ENCODE measurements around the gene RNU6-8. TPM values are rescaled to one million over a fixed set of nuclear protein-coding genes. Genes with fewer than 3 reads are reported as not detected.

Gene RNU6-8
- total RNA-seq, 1 experiment from 2014 or later: not detected

DNA sequence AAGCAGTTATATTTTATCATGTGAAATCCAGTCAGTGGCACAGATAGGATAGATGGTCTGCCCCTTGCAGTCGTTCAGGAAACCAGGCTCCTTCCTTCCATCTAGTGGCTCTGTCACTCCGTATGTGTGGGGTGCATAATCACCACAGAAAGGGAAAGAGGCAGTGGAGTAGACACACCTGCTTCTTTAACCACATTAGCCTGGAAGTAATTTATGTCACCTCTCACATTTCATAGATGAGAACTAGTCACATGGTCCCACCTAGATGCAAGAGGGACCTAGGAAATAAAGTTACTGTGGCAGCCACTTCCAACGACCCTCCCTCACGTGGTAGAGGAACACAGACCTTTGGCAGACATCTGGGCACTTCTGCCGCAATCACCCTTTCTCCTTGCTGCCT lies 14.2 kb upstream of the RNU6-8 start:
- Histone ChIP-seq H2AFZ (ENCODE audit: low read length) (no peak overlapping the region), H2BK15ac (ENCODE audit: low read depth, low read length) (no peak overlapping the region), H3K14ac (ENCODE audit: insufficient read depth, low read length) (no peak overlapping the region), H3K23ac (ENCODE audit: insufficient read length, low read depth, low read length) (no peak overlapping the region), H2BK5ac (ENCODE audit: insufficient read length, low read length) (no peak overlapping the region), H4K91ac (ENCODE audit: insufficient read length, low read depth, low read length) (no peak overlapping the region), H3K9me3 (ENCODE audit: control insufficient read depth, low read depth, low read length) (no peaks in the 10 kb centered on the region), H3K27me3 (ENCODE audit: insufficient read depth, low read length) (no peaks in the 10 kb centered on the region), H3K56ac (ENCODE audit: insufficient read length, low read depth, low read length) (no peak overlapping the region), H4K5ac (ENCODE audit: insufficient read length, low read depth, low read length) (no peak overlapping the region), H3K9ac (ENCODE audit: extremely low read depth, insufficient read length, low read length) (no peak overlapping the region), H2BK20ac (ENCODE audit: low read depth, low read length, poor library complexity, severe bottlenecking) (no peak overlapping the region), H2BK120ac (ENCODE audit: low read depth, low read length, poor library complexity, severe bottlenecking) (no peak overlapping the region), H2BK12ac (ENCODE audit: insufficient read length, low read depth, low read length) (no peak overlapping the region), H3K4ac (ENCODE audit: low read depth, low read length) (no peak overlapping the region), H4K8ac (replicated peaks; ENCODE audit: insufficient read length, low read depth, low read length) (no peak overlapping the region), H3K4me2 (ENCODE audit: insufficient read depth, insufficient read length, low read length) (no peak overlapping the region), H3K23me2 (ENCODE audit: insufficient read length, low read depth, low read length, poor library complexity, severe bottlenecking) (no peaks in the 10 kb centered on the region), H3K79me1 (ENCODE audit: insufficient read depth, low read depth, low read length, poor library complexity, severe bottlenecking) (no peaks in the 10 kb centered on the region), H2AK5ac (ENCODE audit: insufficient read length, low read length) (no peak overlapping the region), H3T11ph (ENCODE audit: low read length) (no peak overlapping the region), H4K20me1 (ENCODE audit: control insufficient read depth, insufficient read depth, insufficient read length) (no peaks in the 10 kb centered on the region), H3K79me2 (ENCODE audit: insufficient read depth, low read length) (no peaks in the 10 kb centered on the region), H3K4me1 (ENCODE audit: insufficient read depth, low read length) (no peaks in the 10 kb centered on the region), H3K27ac (ENCODE audit: insufficient read length, low read depth, low read length) (no peak overlapping the region), H3K18ac (ENCODE audit: insufficient read length, low read depth, low read length) (no peak overlapping the region)
- Mint-ChIP-seq H3K4me3 (no peak overlapping the region), H3K27me3 (ENCODE audit: low read depth) (no peaks in the 10 kb centered on the region), H3K9me3 (no peaks in the 10 kb centered on the region), H3K4me1 (peaks cover 0 to 8% of the 10 kb centered on the region in 2 experiments; a peak in 1 of 4 replicates), H3K27ac (no peak overlapping the region; a peak in 1 of 7 replicates), H3K36me3 (ENCODE audit: insufficient read depth in 1 of 3, low read depth in 3 of 3) (no peaks in the 10 kb centered on the region)
- no peak for DNase-seq
- TF ChIP-seq, protein P1, sequence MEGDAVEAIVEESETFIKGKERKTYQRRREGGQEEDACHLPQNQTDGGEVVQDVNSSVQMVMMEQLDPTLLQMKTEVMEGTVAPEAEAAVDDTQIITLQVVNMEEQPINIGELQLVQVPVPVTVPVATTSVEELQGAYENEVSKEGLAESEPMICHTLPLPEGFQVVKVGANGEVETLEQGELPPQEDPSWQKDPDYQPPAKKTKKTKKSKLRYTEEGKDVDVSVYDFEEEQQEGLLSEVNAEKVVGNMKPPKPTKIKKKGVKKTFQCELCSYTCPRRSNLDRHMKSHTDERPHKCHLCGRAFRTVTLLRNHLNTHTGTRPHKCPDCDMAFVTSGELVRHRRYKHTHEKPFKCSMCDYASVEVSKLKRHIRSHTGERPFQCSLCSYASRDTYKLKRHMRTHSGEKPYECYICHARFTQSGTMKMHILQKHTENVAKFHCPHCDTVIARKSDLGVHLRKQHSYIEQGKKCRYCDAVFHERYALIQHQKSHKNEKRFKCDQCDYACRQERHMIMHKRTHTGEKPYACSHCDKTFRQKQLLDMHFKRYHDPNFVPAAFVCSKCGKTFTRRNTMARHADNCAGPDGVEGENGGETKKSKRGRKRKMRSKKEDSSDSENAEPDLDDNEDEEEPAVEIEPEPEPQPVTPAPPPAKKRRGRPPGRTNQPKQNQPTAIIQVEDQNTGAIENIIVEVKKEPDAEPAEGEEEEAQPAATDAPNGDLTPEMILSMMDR (conservative IDR thresholded peaks at IDR 0.05): no peak
- WGBS (ENCODE audit: extremely low coverage, insufficient read length, low lambda C conversion rate): no CpG with 5 or more reads among the region's 5 CpGs

All from H9 (cell line).